Muscle of arm (tissue), 12 donors: ENCODE results near the gene TACR1. TPM values are rescaled to one million over a fixed set of nuclear protein-coding genes. Genes with fewer than 3 reads are reported as not detected.
"Not testable (repeated sequence)": the region's sequence is repeated elsewhere in the genome, so short reads cannot be mapped to it uniquely, and the experiment has no call there.

Experiments
- DNase-seq: peaks from one replicate; pipeline ENCODE4 v3.0.0-alpha.2; 2013
- polyA plus RNA-seq, 12 donors: library from polyadenylated mRNA; unstranded; fragments of 120-200 nt; gene quantifications; one replicate each; pipeline ENCODE4 v1.2.1, GENCODE V29; 2013; ENCODE audit not compliant: insufficient read length in 12 of 12

Gene TACR1
- polyA plus RNA-seq, 12 donors, result 0.20 to 1.3 (median 0.52) TPM; not detected in 2

- no peak for DNase-seq
Measured at GRCh38 chr2:75146606-75147332, 52.6 kb downstream of the TACR1 start.

GRCh38 chr2:75146221-75146605 lies 53.1 kb downstream of the TACR1 start:
- DNase-seq, result not testable (repeated sequence)

GRCh38 chr2:75142081-75142480 lies 57.2 kb downstream of the TACR1 start:
- DNase-seq, result no peak

- DNase-seq, result no peak
Measured at GRCh38 chr2:75140288-75140687, 59.0 kb downstream of the TACR1 start.

- no peak for DNase-seq
Measured at GRCh38 chr2:75139171-75139570, 60.1 kb downstream of the TACR1 start.

GRCh38 chr2:75138528-75138927 lies 60.8 kb downstream of the TACR1 start:
- no peak for DNase-seq

- DNase-seq, result no peak
Measured at GRCh38 chr2:75135776-75136400, 63.4 kb downstream of the TACR1 start.

- no peak for DNase-seq
Measured at GRCh38 chr2:75134860-75135259, 64.5 kb downstream of the TACR1 start.

GRCh38 chr2:75133621-75134570 lies 65.4 kb downstream of the TACR1 start:
- DNase-seq, result peak; percentile 27

- no peak for DNase-seq
Measured at GRCh38 chr2:75130171-75130570, 69.1 kb downstream of the TACR1 start.

GRCh38 chr2:75123876-75124275 lies 75.4 kb downstream of the TACR1 start:
- DNase-seq, result no peak

- DNase-seq, result no peak
Measured at GRCh38 chr2:75113231-75113869, 86.0 kb downstream of the TACR1 start.

- no peak for DNase-seq
Measured at GRCh38 chr2:75108937-75109482, 90.3 kb downstream of the TACR1 start.

GRCh38 chr2:75102011-75102410 lies 97.3 kb downstream of the TACR1 start:
- DNase-seq, result no peak

GRCh38 chr2:75100801-75101151 lies 98.5 kb downstream of the TACR1 start:
- no peak for DNase-seq

GRCh38 chr2:75100011-75100800 lies 99.1 kb downstream of the TACR1 start:
- no peak for DNase-seq

- no peak for DNase-seq
Measured at GRCh38 chr2:75099521-75099922, 99.8 kb downstream of the TACR1 start.

GRCh38 chr2:75098856-75099255 lies 100.5 kb downstream of the TACR1 start:
- no peak for DNase-seq

- DNase-seq, result no peak
Measured at GRCh38 chr2:75097831-75098230, 101.5 kb downstream of the TACR1 start.

GRCh38 chr2:75094405-75094804 lies 104.9 kb downstream of the TACR1 start:
- DNase-seq, result no peak
